Measurements from ENCODE around the gene LEFTY1.

Gene LEFTY1

GRCh38 chr1:225871359-225872074, 17.4 kb downstream of the LEFTY1 start:
- DNase-seq = no peak

DNA sequence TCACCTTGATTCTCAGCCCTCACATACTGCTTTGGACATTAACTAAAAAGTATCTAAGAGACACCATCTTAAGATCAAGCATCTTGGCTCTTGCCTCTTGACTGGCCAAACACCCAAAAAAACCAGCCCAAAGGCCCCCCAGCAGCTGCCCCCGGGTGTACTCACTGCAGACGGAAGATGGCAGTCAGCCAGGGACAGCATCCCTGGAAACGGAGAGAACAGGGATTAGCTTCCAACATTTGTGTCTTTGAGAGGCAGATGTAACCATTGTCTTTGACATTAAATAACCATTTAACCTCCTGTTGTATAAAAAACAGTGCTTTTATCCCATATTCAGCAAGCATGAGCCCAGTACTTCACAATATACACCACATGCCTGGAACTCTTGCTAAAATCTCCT, 18.0 kb downstream of the LEFTY1 start:
- DNase-seq = no peak

DNA sequence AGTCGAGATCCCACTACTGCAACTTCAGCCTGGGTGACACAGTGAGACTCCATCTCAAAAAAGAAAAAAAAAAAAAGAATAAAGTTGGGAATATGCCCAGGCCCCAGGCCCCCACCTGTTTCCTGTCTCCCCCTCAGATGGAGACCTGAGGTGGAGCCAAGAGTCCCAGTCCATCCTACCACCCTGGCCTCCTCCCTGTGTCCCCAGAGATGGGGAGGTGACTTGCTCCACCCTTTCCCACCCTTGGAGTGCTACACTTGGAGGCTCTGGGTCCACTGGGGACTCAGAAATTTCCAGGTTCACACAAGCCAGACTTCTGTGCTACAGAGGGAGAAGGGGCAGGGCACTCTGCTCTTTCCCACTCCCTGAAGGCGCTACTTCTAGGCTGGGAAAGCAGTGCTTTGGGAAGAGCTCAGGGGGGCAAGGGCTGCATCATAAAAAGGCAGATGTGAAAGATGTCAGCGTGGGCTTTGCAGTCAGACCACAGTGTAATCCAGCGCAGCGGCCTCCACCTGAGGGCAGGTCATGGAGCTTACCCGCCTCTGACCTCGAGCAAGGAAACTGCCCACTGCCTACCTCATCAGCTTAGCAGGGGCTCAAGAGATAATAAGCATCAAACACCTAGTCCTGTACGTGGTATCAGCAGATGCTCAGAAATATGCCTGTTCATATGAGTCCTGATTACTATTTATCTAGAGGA, 20.2 kb downstream of the LEFTY1 start:
- no peak for DNase-seq

- no peak for DNase-seq
Observed at GRCh38 chr1:225866981-225867380, 22.0 kb downstream of the LEFTY1 start.

DNA sequence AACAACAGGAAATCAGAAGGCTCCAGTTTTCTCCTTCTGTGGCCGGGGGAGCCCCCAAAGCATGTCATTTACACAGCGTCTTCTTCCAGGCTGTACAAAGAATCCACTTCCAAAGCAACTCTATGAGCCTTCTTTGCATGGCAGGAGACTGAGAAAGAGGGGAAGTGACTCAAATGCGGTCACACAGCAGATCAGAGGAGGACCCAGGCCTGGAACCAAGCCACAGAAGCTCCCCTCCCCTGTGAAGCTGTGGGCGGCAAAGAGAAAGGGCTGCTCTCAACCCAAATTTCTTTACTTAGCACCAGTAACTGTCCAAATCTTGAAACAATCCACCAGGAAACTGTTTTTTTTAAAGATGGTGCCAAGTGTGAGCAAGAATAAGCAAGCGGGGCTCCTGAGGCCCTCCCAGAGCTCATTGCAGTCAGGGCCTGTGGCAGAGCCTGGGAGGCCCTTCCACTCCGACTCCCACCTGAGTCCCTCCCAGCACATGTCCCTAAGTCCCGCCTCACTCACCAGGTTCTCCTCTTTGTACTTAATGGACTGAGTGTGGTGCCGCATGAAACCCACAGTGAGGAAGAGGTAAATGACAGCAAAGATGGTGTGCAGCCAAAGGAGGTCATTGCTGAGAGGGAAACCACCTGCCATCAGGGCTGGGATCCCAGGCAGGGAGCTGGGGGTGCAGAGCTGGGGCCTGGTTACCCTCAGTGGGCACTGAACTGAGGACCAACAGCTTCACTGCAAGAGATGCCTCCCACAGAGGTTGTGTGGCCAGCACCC, 22.7 kb downstream of the LEFTY1 start:
- DNase-seq = peak; percentile 73

GRCh38 chr1:225865514-225865913, 23.4 kb downstream of the LEFTY1 start:
- DNase-seq = no peak

DNA sequence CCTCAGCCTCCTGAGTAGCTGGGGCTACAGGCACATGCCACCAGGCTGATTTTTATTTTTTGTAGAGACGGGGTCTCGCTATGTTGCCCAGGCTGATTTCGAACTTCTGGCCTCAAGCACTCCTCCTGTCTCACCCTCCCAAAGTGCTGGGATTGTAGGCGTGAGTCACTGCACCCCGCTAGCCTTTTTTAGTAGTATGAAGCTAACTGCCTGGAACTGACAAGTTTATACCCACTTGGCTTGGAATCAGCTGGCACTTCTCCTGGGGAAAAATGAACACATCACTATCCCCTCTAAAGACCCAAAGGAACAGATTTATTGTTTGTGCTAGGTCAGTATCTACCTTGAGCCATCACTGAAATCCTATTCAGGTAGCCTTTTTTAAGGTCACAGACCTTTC, 25.8 kb downstream of the LEFTY1 start:
- DNase-seq = peak; percentile 47

- no peak for DNase-seq
Observed at GRCh38 chr1:225862581-225862950, 26.4 kb downstream of the LEFTY1 start.

GRCh38 chr1:225861834-225862580, 26.9 kb downstream of the LEFTY1 start:
- DNase-seq = no peak

DNA sequence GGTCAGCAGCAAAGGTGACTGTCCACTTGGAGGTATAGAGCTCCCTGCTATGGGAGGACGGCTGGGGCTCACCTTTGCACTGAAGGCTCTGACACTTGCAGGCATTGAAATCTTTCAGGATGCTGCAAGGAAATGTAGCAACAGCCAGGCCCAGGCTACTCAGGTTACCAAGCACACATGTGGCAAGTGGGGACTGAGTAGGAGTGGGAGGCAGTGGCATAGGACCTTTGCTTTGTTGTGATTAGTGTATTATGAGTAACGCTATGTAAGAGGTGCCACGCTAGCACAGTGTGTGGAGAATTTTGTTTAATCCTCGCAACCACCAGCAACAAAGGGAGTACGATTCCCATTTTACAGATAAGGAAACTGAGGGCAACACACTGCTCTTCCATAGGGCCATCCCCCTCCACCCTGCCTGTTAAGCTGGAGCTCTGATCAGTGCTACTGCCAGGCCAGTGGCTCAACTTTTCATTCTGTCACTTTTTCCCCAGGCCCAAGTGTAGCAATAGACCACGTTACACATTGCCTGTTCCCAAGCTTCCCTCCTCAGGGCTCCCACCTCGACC, 28.0 kb downstream of the LEFTY1 start:
- no peak for DNase-seq

- DNase-seq = no peak
Observed at GRCh38 chr1:225860107-225860506, 28.8 kb downstream of the LEFTY1 start.

DNA sequence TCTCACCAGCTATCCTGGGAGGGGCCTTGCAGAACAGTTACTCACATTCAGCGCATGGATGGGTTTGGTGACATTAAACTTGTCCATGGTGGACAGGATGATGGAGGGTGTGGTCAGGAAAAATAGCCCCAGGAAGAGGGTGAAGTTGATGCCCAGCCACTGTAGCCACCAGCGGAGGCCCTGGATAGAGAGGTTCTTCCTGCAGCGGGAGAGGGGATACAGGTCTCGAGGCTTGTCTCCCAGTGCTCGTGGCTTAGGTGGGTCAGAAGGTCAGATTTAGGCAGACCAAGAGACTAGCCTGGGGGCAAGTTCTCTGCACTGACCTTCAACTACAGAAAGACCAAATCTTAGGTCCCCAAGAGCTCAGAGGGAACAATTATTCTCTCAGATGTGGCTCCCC, 29.8 kb downstream of the LEFTY1 start:
- DNase-seq = no peak

DNA sequence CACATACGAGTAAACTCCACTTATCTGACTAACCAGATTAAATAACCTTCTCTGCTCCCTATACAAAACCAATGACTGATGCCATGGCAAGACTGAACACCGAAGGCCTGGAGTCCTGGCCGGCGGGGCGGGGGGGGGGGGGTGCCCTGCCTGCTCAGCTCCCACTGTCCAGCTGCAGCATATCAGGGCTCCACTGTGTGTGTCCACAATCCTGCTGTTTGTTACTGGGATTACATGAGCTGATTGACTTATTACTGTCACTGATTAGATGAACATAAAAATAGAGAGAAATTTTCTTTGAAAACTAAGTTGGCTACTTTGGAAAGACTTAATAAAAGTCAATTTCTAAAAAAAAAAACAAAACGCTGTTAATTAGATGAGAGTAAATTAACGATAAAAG, 31.7 kb downstream of the LEFTY1 start:
- DNase-seq = no peak

- no peak for DNase-seq
Observed at GRCh38 chr1:225855503-225856300, 33.2 kb downstream of the LEFTY1 start.

- no peak for DNase-seq
Observed at GRCh38 chr1:225853441-225853840, 35.5 kb downstream of the LEFTY1 start.

GRCh38 chr1:225852413-225853124, 36.4 kb downstream of the LEFTY1 start:
- DNase-seq = no peak

- DNase-seq = no peak
Observed at GRCh38 chr1:225851805-225852204, 37.1 kb downstream of the LEFTY1 start.

DNA sequence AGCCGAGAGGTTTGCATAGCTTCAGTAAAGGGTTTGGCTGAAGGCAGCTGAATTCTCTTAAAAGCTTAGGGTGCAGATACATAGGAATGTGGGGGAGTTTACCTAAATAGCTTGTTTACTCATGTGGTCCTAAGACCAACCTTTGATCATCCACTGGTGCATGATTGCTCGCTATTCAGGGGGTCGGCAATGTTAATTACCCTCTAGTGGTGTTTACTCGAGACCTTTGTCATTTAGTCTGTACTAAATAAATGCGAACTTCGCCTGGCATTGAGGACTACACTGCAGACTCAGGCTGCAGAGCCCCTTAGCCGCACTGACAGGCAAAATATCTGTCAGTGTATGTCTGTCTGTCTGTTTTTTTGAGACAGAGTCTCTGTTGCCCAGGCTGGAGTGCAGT, 38.6 kb downstream of the LEFTY1 start:
- no peak for DNase-seq

DNA sequence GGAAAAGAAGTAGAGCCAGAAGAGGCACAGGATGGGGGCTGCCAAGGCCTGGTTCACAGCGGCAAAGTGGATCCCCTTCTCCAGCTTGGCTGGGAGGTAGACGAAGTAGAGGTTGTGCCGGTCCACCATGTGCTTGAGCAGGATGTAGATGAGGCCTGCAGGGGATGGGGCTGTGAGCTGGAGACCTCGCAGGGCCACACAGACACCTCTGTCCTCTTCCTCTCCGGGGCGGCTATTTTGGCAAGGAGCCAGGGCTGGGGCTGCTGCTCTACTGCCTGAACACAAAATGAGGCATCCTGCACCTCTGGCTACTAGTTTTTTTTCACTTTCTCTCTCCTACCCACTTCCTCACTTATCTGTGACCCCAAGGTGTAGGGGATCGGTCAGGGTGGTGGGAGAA, 39.0 kb downstream of the LEFTY1 start:
- no peak for DNase-seq

DNA sequence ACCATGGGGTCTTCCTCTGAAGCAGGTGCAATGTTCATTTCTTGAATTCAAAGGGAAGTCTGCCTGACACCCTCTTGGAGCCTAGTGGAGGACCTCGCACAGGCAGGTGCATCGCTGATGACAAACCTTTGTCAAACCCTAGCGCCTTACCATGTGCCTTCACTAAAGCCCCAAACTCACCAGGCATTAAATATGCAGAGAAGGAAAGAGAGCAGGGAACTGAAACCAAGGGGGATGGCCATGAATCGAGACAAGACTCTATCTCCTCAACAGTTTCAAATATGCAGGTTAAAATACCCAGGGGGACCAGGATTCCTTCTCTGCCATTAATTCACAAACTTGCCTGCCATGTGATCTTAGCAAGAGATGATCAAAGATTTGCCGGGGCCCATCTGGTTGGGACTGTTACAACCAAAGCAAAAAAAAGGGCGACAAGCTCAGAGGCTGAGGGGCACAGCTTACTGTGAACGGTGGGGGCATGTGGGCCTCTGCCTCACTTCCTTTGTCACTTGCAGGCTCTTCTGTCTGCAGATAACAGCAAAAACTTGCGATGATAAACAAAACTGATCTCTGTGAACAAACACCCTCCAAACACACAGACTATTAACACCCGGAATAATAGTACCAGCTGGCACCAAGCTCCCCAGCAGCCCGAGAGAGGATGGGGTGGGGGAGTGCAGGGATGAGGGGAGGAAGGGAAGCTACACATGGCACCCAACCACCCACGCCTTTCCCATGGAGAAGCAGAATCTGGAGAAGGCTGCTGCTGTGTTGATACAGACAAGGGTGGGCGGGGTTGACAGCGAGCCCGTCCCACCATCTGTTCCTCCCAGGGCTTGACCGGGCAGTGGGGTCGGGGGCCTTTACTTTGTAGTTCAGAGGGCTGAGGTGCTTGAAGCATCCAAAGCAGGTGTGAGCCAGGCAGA, 40.7 kb downstream of the LEFTY1 start:
- peak; percentile 22 for DNase-seq

Data from fibroblast of skin of right biceps (primary cell).